ENCODE results near the gene AKT1S1. TPM values are rescaled to one million over a fixed set of nuclear protein-coding genes. Genes with fewer than 3 reads are reported as not detected.

AKT1S1 gene
- total and polyA plus RNA-seq, 11 donors = 25.3 to 55.1 (median 35.0) TPM

DNA sequence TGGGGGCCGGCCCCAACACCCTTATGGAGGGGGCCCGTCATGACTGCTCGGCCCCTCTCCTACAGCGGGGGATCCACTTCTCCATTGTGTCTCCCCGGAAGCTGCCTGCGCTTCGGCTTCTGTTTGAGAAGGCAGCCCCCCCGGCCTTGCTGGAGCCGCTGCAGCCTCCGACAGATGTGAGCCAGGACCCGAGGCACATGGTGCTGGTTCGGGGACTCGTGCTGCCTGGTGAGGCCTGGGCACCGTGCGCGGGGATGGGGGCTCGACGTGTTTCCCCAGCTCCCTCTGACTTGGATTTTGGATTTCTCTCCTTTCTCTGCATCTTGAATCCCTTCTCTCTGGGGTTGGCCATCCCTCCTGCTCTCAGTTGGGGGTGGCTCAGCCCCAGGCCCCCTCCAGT, 47.4 kb downstream of the AKT1S1 start:
- DNase-seq = no peak
- H3K27ac ChIP-seq = no peak overlapping the region
- intact Hi-C loops (cut with DNase I) = no loop called here

DNA sequence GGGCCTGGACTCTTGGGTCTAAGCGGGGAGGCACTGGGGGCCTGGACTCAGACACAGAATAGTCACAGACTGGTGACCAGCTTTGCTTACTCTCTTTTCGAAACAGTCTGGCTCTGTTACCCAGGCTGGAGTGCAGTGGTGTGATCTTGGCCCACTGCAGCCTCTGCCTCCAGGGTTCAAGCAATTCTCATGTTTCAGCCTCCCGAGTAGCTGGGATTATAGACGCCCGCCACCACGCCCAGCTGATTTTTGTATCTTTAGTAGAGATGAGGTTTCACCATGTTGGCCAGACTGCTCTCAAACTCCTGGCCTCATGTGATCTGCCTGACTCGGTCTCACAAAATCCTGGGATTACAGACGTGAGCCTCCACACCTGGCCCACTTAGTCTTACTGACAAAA, 48.0 kb downstream of the AKT1S1 start:
- ATAC-seq (no peak), DNase-seq (no peak)
- Histone ChIP-seq H3K4me3 (no peak overlapping the region), H3K27ac (no peak overlapping the region), H3K9me3 (no peaks in the 10 kb centered on the region), H3K36me3 (peaks cover 0 to 89% (median 64%) of the 10 kb centered on the region in 9 donors), H3K27me3 (no peaks in the 10 kb centered on the region), H3K4me1 (peaks cover 0 to 16% (median 0%) of the 10 kb centered on the region in 12 donors)
- intact Hi-C loops (cut with DNase I) = no loop called here
- TF ChIP-seq POLR2A (IDR thresholded peaks at IDR 0.05) = no peak
- TF ChIP-seq, protein P1, sequence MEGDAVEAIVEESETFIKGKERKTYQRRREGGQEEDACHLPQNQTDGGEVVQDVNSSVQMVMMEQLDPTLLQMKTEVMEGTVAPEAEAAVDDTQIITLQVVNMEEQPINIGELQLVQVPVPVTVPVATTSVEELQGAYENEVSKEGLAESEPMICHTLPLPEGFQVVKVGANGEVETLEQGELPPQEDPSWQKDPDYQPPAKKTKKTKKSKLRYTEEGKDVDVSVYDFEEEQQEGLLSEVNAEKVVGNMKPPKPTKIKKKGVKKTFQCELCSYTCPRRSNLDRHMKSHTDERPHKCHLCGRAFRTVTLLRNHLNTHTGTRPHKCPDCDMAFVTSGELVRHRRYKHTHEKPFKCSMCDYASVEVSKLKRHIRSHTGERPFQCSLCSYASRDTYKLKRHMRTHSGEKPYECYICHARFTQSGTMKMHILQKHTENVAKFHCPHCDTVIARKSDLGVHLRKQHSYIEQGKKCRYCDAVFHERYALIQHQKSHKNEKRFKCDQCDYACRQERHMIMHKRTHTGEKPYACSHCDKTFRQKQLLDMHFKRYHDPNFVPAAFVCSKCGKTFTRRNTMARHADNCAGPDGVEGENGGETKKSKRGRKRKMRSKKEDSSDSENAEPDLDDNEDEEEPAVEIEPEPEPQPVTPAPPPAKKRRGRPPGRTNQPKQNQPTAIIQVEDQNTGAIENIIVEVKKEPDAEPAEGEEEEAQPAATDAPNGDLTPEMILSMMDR (IDR thresholded peaks at IDR 0.05) = no peak
- WGBS, 4 donors = 91 to 97% (median 93%) methylated on average over 8 of the region's 8 CpGs

More for the DNA sequence above, 47.4 kb downstream of the AKT1S1 start:
- ATAC-seq = no peak
- Histone ChIP-seq H3K36me3 (peaks cover 0 to 89% (median 69%) of the 10 kb centered on the region in 9 donors), H3K9me3 (no peaks in the 10 kb centered on the region), H3K4me3 (no peak overlapping the region), H3K27me3 (no peaks in the 10 kb centered on the region), H3K4me1 (peaks cover 0 to 16% (median 0%) of the 10 kb centered on the region in 12 donors)
- TF ChIP-seq, protein P1 (IDR thresholded peaks at IDR 0.05) = no peak
- TF ChIP-seq POLR2A (IDR thresholded peaks at IDR 0.05) = no peak
- WGBS, 4 donors = 94 to 100% (median 96%) methylated on average over 2 to 18 of the region's 18 CpGs

DNA sequence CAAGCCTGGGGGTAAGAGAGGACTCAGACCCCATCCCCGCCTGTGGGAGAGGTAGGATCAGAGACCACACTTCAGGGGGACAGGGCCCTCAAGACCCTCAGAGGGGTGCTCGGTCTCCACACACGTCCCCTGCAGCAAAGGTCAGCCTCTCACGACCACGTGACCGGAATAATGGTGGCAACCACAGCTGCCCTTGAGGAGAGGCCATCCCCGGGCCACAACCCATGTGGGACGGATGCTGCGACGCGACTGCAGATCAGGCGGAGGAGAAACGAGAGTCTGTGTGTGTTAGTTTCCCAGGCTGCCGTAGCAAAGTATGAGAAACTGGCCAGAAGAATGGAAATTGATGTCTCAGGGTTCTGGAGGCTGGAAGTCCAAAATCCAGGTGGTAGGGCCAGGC, 50.1 kb downstream of the AKT1S1 start:
- H3K4me3 ChIP-seq = no peak overlapping the region
- intact Hi-C loops (cut with DNase I) = no loop called here
- no peaks in the 10 kb centered on the region for H3K9me3 ChIP-seq
- 91 to 92% (median 92%) methylated on average over 13 to 14 of the region's 14 CpGs for WGBS, 4 donors
- H3K27ac ChIP-seq = no peak overlapping the region
- TF ChIP-seq, protein P1 (IDR thresholded peaks at IDR 0.05) = no peak
- no peak for TF ChIP-seq POLR2A (IDR thresholded peaks at IDR 0.05)
- DNase-seq (no peak), ATAC-seq (no peak)
- no peaks in the 10 kb centered on the region for H3K27me3 ChIP-seq
- H3K36me3 ChIP-seq = peaks cover 0 to 83% (median 57%) of the 10 kb centered on the region in 9 donors
- peaks cover 0 to 5% (median 0%) of the 10 kb centered on the region in 12 donors for H3K4me1 ChIP-seq

DNA sequence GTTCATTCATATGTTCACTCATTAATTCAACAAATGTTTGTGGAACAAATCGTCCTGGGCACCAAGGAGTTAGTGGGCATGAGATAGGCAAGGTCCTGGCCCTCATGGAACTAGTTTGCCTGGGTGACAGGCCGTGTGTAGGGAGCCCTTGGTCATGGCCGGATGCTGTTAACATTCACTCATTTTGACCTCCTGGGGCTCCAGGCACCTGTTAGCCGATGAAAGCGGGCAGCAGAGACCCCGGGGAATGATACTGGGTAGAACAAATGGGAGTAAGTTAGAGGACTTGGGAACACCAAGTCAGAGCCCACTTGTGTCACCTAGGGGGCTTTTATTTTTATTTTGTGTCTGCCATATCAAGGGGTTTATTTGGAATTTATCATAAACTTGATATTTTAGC, 52.5 kb downstream of the AKT1S1 start:
- no peak for DNase-seq
- no peak overlapping the region for H3K4me3 ChIP-seq
- intact Hi-C loops (cut with DNase I) = loop anchor here in 2 of 10 donors (5.0 kb wide), 1 partner anchor 33 kb away; no protein-coding TSS in a partner anchor
- H3K27me3 ChIP-seq = no peaks in the 10 kb centered on the region
- no peak overlapping the region for H3K27ac ChIP-seq
- no peak for TF ChIP-seq POLR2A (IDR thresholded peaks at IDR 0.05)
- TF ChIP-seq, protein P1 (IDR thresholded peaks at IDR 0.05) = no peak
- ATAC-seq = no peak
- WGBS, 4 donors = 78 to 92% (median 87%) methylated on average over 6 of the region's 6 CpGs
- no peaks in the 10 kb centered on the region for H3K9me3 ChIP-seq
- peaks cover 0 to 68% (median 34%) of the 10 kb centered on the region in 9 donors for H3K36me3 ChIP-seq
- peaks cover 0 to 20% (median 11%) of the 10 kb centered on the region in 12 donors for H3K4me1 ChIP-seq

Data from heart left ventricle (tissue), 16 donors.